GM21447 (cell line): Measurements from ENCODE around the gene PIH1D1.

Experiments
- ATAC-seq: cut with Tn5 transposase; IDR thresholded peaks from one replicate; pipeline ENCODE4 v1.9.1; 2021; ENCODE audit not compliant: unreplicated experiment

PIH1D1 gene

GRCh38 chr19:49451430-49452181, at the start of gene PIH1D1:
Gene PIH1D1, minus strand, starts transcription at chr19:49451814. Its CDS starts 240 bp downstream, at chr19:49451574.
- ATAC-seq, result peak; percentile 49

GRCh38 chr19:49499030-49499670, 47.5 kb upstream of the PIH1D1 start:
- ATAC-seq, result no peak

GRCh38 chr19:49498475-49498874, 46.9 kb upstream of the PIH1D1 start:
- ATAC-seq, result no peak

DNA sequence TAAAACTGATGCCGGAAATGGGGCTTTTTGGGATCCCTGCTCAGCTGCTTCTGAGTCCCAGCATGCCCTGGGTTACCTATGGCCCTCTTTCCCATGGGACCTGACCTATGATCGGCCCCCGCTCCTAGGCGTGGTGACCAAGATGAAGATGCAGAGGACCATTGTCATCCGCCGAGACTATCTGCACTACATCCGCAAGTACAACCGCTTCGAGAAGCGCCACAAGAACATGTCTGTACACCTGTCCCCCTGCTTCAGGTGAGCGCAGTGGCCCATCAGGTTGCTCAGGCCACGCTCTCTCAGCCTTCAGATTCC, 46.1 kb upstream of the PIH1D1 start:
- no peak for ATAC-seq

GRCh38 chr19:49497047-49497788, 45.6 kb upstream of the PIH1D1 start:
- no peak for ATAC-seq

DNA sequence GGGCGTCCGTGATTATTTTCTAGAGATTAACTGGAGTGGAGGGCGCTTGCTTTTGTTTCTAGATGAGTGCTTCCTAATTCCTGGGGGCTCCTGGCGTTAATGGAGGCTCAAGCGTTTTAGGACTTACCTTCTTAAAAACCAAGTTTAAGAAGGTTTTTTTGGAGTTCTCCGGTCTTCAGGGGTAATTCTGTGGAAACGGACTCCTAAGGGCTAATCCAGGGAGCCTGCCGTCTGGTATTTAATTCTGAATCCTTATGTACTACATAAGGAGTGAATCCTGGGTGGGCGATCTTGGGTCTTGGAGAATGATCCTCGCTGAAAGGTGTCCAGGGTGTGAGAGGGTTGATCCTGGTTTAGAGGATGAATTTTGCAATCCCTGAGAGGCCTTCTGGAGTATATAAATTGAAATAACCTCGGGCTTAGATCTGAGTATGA, 45.0 kb upstream of the PIH1D1 start:
- no peak for ATAC-seq

- no peak for ATAC-seq
Observed at GRCh38 chr19:49492573-49493405, 41.2 kb upstream of the PIH1D1 start.

- ATAC-seq, result no peak
Observed at GRCh38 chr19:49491804-49492572, 40.4 kb upstream of the PIH1D1 start.

DNA sequence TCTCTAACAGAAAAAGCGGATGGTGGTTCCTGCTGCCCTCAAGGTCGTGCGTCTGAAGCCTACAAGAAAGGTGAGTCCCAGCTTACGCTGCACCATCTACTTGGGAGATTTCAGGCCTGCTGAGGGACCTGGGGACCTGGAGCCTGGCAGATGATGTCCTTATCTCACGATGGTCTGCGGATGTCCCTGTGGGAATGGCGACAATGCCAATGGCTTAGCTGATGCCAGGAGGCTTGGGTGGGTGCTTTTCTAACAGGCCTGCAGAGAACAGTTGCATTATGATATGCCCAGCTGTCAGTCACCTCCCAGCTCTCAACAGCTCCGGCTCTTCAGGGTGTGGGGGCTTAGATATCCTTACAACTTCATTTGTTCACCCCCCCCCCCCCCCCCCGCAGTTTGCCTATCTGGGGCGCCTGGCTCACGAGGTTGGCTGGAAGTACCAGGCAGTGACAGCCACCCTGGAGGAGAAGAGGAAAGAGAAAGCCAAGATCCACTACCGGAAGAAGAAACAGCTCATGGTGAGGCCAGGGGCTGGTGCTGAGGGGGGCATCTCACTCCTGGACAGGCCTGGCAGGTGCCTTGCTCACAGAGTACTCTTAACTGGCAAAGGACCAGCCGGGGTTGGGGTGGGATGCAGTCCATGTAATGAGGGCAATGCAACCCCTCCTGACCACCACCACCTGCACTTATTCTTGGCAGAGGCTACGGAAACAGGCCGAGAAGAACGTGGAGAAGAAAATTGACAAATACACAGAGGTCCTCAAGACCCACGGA, 39.6 kb upstream of the PIH1D1 start:
- ATAC-seq, result no peak

DNA sequence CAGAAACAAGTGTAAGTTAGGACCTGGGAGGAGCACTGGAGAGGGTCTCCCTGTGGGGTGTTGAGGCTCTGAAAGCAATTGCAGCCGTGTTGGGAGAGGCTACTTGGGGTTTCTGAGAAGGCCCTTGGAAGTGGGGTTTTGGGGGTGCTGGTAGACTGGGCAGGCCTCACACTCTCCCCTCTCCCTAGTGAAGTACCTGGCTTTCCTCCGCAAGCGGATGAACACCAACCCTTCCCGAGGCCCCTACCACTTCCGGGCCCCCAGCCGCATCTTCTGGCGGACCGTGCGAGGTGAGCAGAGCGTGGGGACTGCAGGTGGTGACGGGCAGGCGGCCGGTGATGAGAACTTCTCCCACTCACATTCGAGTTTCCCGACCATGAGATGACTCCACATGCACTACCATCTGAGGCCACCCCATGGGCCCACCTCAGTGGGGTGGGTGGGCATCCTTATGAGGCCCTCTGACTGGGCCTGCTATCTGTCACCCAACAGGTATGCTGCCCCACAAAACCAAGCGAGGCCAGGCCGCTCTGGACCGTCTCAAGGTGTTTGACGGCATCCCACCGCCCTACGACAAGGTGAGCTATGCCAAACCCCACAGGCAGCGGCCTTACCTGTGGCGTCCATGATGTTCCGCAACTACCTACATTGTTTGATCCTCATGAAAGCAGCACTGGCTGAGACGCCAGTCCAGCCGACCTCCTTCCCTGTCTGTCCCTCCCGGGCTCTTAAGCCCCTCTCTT, 38.8 kb upstream of the PIH1D1 start:
- no peak for ATAC-seq

DNA sequence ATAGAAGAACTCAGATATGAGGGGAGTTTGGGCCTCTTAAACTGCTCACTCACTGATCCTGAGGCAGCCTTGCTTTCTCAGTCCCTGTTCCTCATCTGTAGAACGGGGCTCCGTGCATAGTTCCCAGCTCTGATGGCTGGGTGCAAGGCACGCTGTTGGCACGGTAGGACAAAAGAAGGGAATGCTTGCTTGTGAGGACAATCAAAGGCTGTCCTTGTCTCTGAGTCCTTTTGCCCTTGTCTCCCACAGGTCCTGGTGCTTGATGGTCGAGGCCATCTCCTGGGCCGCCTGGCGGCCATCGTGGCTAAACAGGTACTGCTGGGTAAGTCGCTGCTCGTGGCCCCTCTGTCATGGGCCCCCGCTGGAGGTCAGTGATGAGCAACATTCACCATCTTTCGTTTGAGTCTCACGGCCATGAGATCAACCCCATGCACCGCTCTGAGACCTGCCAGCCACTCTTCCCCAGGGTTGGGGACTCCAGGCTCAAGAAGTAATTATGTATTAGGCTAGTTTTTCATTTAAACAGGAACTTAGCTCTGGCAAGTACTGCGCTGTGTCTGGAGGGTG, 38.1 kb upstream of the PIH1D1 start:
- no peak for ATAC-seq

DNA sequence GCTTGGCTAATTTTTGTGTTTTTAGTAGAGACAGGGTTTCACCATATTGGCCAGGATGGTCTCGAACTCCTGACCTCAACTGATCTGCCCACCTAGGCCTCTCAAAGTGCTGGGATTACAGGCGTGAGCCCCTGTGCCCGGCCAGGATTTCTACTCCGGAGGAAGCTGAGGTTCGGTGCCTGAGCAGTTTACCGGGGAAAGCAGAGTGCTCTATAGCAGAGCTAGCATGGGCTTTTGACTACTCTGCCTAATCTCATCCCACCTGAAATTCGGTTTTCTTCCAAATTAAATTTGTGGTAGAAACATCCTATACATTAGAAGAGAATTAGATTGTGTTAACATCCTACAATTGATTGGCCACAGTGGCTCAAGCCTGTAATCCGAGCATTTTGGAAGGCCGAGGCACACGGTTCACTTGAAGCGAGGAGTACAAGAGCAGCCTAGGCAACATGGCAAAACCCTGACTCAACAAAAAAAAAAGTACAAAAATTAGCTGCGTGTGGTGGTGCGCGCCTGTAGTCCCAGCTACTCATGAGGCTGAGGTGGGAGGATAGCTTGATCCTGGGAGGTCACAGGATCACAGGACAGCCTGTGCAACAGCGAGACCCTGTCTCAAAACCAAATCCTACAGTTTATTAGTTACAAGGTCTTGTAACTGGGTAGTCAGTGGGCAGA, 37.4 kb upstream of the PIH1D1 start:
- ATAC-seq, result no peak

GRCh38 chr19:49488046-49488862, 36.6 kb upstream of the PIH1D1 start:
- no peak for ATAC-seq

- peak; percentile 88 for ATAC-seq
Observed at GRCh38 chr19:49487277-49488045, 35.8 kb upstream of the PIH1D1 start, which contains the start of gene RPL13A. Gene RPL13A, plus strand, starts transcription at chr19:49487608. Its CDS starts 22 bp downstream, at chr19:49487630.

- ATAC-seq, result no peak
Observed at GRCh38 chr19:49486710-49487276, 35.2 kb upstream of the PIH1D1 start.

GRCh38 chr19:49486232-49486631, 34.6 kb upstream of the PIH1D1 start:
- ATAC-seq, result no peak
